Astrocyte (in vitro differentiated cells and primary cell): ENCODE measurements around the gene TRABD2A. TPM values are rescaled to one million over a fixed set of nuclear protein-coding genes. Genes with fewer than 3 reads are reported as not detected.
A peak's percentile ranks its signal among the peaks of the same experiment; 100 is the strongest.
"Not testable (repeated sequence)": the region's sequence is repeated elsewhere in the genome, so short reads cannot be mapped to it uniquely, and the experiment has no call there.

ENCODE experiments used
- DNase-seq: peaks from one replicate; pipeline ENCODE4 v3.0.0-alpha.2; 2010; ENCODE audit warnings: low read depth
- FAIRE-seq: peaks from 2 replicates; lab custom pipeline; 2011; peaks lifted over from hg19 to GRCh38; lab: Jason Lieb, UNC
- H2AFZ ChIP-seq: 2 replicates; pipeline ENCODE4 v1.6.0; 2012; ENCODE audit warnings: low read depth, low read length, inconsistent platforms
- H3K27ac ChIP-seq: 2 replicates; pipeline ENCODE4 v1.5.1; 2011; ENCODE audit warnings: low read depth, low read length, inconsistent platforms
- H3K27me3 ChIP-seq: 2 replicates; pipeline ENCODE4 v1.6.0; 2011; ENCODE audit warnings: low read length, inconsistent platforms; ENCODE audit not compliant: insufficient read depth
- H3K36me3 ChIP-seq: 2 replicates; pipeline ENCODE4 v1.5.1; 2011; ENCODE audit warnings: low read length, inconsistent platforms; ENCODE audit not compliant: insufficient read depth
- H3K4me1 ChIP-seq: 2 replicates; pipeline ENCODE4 v1.5.1; 2011; ENCODE audit warnings: low read length, inconsistent platforms; ENCODE audit not compliant: insufficient read depth
- H3K4me2 ChIP-seq: 2 replicates; pipeline ENCODE4 v1.6.0; 2012; ENCODE audit warnings: low read length, inconsistent platforms
- H3K4me3 ChIP-seq: 2 replicates; pipeline ENCODE4 v1.5.1; 2011; ENCODE audit warnings: low read depth, mild to moderate bottlenecking, low read length, inconsistent platforms; ENCODE audit not compliant: insufficient read depth
- H3K79me2 ChIP-seq: 2 replicates; pipeline ENCODE4 v1.6.0; 2012; ENCODE audit warnings: mild to moderate bottlenecking, low read length, inconsistent platforms; ENCODE audit not compliant: insufficient read depth
- H3K9ac ChIP-seq: 2 replicates; pipeline ENCODE4 v1.6.0; 2012; ENCODE audit warnings: mild to moderate bottlenecking, low read length, inconsistent platforms
- H3K9me3 ChIP-seq: 2 replicates; pipeline ENCODE4 v1.5.1; 2012; ENCODE audit warnings: low read depth, mild to moderate bottlenecking, low read length, inconsistent platforms; ENCODE audit not compliant: insufficient read depth
- H4K20me1 ChIP-seq: 2 replicates; pipeline ENCODE4 v1.6.0; 2012; ENCODE audit warnings: low read length, inconsistent platforms; ENCODE audit not compliant: insufficient read depth
- H3K27ac Mint-ChIP-seq: one replicate; pipeline ENCODE4 v1.8.0; 2021; ENCODE audit warnings: mild to moderate bottlenecking, mixed read lengths; ENCODE audit not compliant: unreplicated experiment
- H3K27me3 Mint-ChIP-seq: one replicate; pipeline ENCODE4 v1.8.0; 2021; ENCODE audit warnings: low read depth, mixed read lengths; ENCODE audit not compliant: unreplicated experiment
- H3K36me3 Mint-ChIP-seq: one replicate; pipeline ENCODE4 v1.8.0; 2021; ENCODE audit warnings: low read depth, mixed read lengths; ENCODE audit not compliant: unreplicated experiment
- H3K4me1 Mint-ChIP-seq: one replicate; pipeline ENCODE4 v1.8.0; 2021; ENCODE audit warnings: low read depth, mixed read lengths; ENCODE audit not compliant: unreplicated experiment
- H3K4me3 Mint-ChIP-seq: one replicate; pipeline ENCODE4 v1.8.0; 2021; ENCODE audit warnings: mild to moderate bottlenecking, moderate library complexity, mixed read lengths; ENCODE audit not compliant: unreplicated experiment
- H3K9me3 Mint-ChIP-seq: one replicate; pipeline ENCODE4 v1.8.0; 2021; ENCODE audit warnings: mild to moderate bottlenecking, mixed read lengths; ENCODE audit not compliant: unreplicated experiment
- EZH2 ChIP-seq: IDR thresholded peaks from 2 replicates; pipeline ENCODE4 v1.6.1; 2012; ENCODE audit warnings: mild to moderate bottlenecking, low read length, inconsistent platforms; ENCODE audit not compliant: insufficient read depth
- total RNA-seq: library from RNA; stranded (reverse); gene quantifications from 2 replicates; pipeline ENCODE4 v1.2.1, GENCODE V29; 2021
- TF ChIP-seq, protein P1 (sequence below): IDR thresholded peaks from 2 replicates; pipeline ENCODE4 v1.5.1; 2011; ENCODE audit warnings: low read depth, mild to moderate bottlenecking, inconsistent platforms, low read length, moderate library complexity; ENCODE audit not compliant: insufficient read depth

The TRABD2A gene
- total RNA-seq, 1 donor from 2014 or later = 2.6 TPM

DNA sequence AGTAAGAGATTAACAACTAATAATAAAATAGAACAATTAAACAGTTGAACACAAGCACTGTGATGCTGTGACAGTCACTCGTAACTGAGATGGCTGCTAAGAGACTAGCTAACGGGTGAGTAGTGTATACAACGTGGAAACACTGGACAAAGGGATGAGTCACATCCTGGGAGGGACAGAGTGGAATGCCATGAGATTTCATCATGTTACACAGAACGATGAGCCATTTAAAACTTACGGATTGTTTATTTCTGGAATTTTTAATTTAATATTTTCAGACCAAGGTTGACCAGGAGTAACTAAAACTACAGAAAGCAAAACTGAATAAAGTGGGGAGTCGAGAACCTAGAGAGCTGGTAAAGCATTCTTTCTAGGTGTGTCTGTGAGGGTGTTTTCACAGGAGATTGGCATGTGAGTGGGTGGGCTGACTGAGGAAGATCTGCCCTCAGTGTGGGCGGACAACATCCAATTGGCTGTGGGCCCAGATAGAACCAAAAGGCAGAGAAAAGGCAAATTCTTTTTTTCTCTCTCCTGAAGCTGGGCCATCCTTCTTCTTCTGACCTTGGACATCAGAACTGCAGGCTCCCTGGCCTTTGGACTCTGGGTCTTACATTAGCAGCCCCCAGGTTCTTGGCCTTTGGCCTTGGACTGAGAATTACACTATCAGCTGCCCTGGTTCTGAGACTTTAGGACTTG lies 39.1 kb upstream of the TRABD2A start:
- FAIRE-seq = peak; percentile 56
- Mint-ChIP-seq H3K4me3 (peak overlapping the region; percentile 34), H3K4me1 (peaks cover 14% of the 10 kb centered on the region)

DNA sequence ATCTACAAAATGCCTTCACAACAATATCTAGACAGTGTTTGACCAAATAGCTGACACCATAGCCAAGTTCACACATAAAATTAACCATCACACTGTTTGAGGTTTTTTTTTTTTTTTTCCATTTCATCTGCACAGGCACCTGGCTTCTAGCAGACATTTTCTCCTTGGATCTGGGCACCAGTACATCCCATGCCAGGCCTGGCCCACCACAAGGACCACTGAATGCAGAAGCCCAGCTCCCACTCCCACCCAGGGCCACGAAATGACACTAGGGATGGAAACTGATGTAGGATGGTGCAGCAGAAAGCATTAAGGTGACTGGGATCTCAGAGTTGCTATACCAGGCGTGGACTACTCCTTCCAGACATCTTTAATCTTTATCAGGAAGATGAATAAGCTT lies 37.5 kb upstream of the TRABD2A start:
- no peak overlapping the region for H3K4me3 ChIP-seq
- TF ChIP-seq, protein P1, sequence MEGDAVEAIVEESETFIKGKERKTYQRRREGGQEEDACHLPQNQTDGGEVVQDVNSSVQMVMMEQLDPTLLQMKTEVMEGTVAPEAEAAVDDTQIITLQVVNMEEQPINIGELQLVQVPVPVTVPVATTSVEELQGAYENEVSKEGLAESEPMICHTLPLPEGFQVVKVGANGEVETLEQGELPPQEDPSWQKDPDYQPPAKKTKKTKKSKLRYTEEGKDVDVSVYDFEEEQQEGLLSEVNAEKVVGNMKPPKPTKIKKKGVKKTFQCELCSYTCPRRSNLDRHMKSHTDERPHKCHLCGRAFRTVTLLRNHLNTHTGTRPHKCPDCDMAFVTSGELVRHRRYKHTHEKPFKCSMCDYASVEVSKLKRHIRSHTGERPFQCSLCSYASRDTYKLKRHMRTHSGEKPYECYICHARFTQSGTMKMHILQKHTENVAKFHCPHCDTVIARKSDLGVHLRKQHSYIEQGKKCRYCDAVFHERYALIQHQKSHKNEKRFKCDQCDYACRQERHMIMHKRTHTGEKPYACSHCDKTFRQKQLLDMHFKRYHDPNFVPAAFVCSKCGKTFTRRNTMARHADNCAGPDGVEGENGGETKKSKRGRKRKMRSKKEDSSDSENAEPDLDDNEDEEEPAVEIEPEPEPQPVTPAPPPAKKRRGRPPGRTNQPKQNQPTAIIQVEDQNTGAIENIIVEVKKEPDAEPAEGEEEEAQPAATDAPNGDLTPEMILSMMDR = no peak
- no peak for TF ChIP-seq EZH2
- no peak overlapping the region for H3K27ac ChIP-seq
- no peak overlapping the region for H3K4me3 Mint-ChIP-seq
- H4K20me1 ChIP-seq = no peaks in the 10 kb centered on the region
- peaks cover 11% of the 10 kb centered on the region for H3K4me1 Mint-ChIP-seq
- H3K36me3 Mint-ChIP-seq = no peaks in the 10 kb centered on the region
- no peak overlapping the region for H2AFZ ChIP-seq
- FAIRE-seq (no peak), DNase-seq (no peak)
- H3K9me3 Mint-ChIP-seq = no peaks in the 10 kb centered on the region
- H3K27me3 Mint-ChIP-seq = no peaks in the 10 kb centered on the region
- no peaks in the 10 kb centered on the region for H3K79me2 ChIP-seq
- peaks cover 12% of the 10 kb centered on the region for H3K4me1 ChIP-seq
- no peaks in the 10 kb centered on the region for H3K27me3 ChIP-seq
- no peak overlapping the region for H3K9ac ChIP-seq
- no peak overlapping the region for H3K4me2 ChIP-seq
- no peak overlapping the region for H3K27ac Mint-ChIP-seq
- no peaks in the 10 kb centered on the region for H3K9me3 ChIP-seq
- H3K36me3 ChIP-seq = no peaks in the 10 kb centered on the region

More for the DNA sequence above, 39.1 kb upstream of the TRABD2A start:
- H3K27me3 Mint-ChIP-seq = no peaks in the 10 kb centered on the region
- H3K27ac Mint-ChIP-seq = peak overlapping the region; percentile 100
- Histone ChIP-seq H3K9ac (peak overlapping the region; percentile 77), H3K4me2 (peak overlapping the region; percentile 76), H3K9me3 (no peaks in the 10 kb centered on the region), H4K20me1 (no peaks in the 10 kb centered on the region), H3K27ac (peak overlapping the region; percentile 98), H3K79me2 (no peaks in the 10 kb centered on the region), H2AFZ (peak overlapping the region; percentile 43), H3K36me3 (no peaks in the 10 kb centered on the region), H3K27me3 (no peaks in the 10 kb centered on the region), H3K4me3 (peak overlapping the region; percentile 24), H3K4me1 (peaks cover 12% of the 10 kb centered on the region)
- TF ChIP-seq EZH2 = no peak
- TF ChIP-seq, protein P1 = no peak
- peak; percentile 97 for DNase-seq
- H3K36me3 Mint-ChIP-seq = no peaks in the 10 kb centered on the region
- H3K9me3 Mint-ChIP-seq = no peaks in the 10 kb centered on the region

DNA sequence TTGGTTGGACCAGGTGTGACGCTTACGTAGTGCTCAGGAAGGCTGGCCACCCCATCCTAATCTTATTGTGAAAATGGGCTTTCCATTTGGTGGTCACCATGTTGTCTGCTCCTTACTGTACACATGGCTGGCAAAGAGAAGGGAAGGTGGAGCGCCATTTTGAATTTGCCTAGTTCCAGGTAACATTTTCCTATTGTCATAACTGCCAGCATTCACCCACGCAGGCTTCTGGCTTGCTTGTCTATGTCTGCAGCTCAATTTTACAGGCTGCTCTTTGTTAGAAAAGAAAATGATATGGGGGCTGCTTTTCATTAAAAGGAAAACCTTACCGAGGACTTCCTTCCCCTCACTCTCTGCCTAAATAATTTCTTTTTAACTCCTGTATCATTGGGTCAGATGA lies 36.9 kb upstream of the TRABD2A start:
- not testable (repeated sequence) for H3K36me3 Mint-ChIP-seq, H3K27ac ChIP-seq, H3K4me3 ChIP-seq, H3K9me3 ChIP-seq, H3K79me2 ChIP-seq, H4K20me1 ChIP-seq, DNase-seq, H3K27me3 Mint-ChIP-seq, H3K36me3 ChIP-seq, H3K9ac ChIP-seq, FAIRE-seq, H2AFZ ChIP-seq, H3K4me2 ChIP-seq, H3K4me3 Mint-ChIP-seq, H3K9me3 Mint-ChIP-seq, H3K27me3 ChIP-seq
- H3K4me1 ChIP-seq = peaks cover 12% of the 10 kb centered on the region
- H3K27ac Mint-ChIP-seq = peak overlapping the region; percentile 18
- H3K4me1 Mint-ChIP-seq = peaks cover 11% of the 10 kb centered on the region

DNA sequence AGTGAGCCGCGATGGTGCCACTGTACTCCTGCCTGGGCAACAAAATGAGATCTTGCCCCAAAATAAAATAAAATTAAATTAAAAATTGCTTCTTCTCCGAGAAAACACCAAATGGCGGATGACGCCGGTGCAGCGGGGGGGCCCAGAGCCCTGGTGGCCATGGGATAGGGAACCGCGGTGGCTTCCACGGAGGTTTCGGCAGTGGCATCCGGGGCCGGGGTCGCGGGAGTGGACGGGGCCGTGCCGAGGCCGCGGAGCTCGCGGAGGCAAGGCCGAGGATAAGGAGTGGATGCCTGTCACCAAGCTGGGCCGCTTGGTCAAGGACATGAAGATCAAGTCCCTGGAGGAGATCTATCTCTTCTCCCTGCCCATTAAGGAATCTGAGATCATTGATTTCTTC lies 34.8 kb upstream of the TRABD2A start:
- not testable (repeated sequence) for H3K27me3 ChIP-seq, H3K36me3 Mint-ChIP-seq, H3K4me3 Mint-ChIP-seq, H4K20me1 ChIP-seq, H3K79me2 ChIP-seq, H3K9me3 Mint-ChIP-seq, H3K9ac ChIP-seq, H3K9me3 ChIP-seq, H2AFZ ChIP-seq, H3K4me2 ChIP-seq, H3K27me3 Mint-ChIP-seq, DNase-seq, FAIRE-seq, H3K4me3 ChIP-seq, H3K36me3 ChIP-seq, H3K27ac ChIP-seq, H3K27ac Mint-ChIP-seq
- H3K4me1 ChIP-seq = peaks cover 12% of the 10 kb centered on the region
- peaks cover 11% of the 10 kb centered on the region for H3K4me1 Mint-ChIP-seq
